IMR-90 (cell line): ENCODE results near the gene FAM3D.

Experiments
- CEBPB ChIP-seq: IDR thresholded peaks from 2 replicates; pipeline ENCODE4 v1.6.1; 2012; ENCODE audit warnings: low read depth, low read length, improper control_type of control experiment
- MAFK ChIP-seq: IDR thresholded peaks from 2 replicates; pipeline ENCODE4 v1.6.1; 2012; ENCODE audit warnings: low read depth, low read length, improper control_type of control experiment
- MXI1 ChIP-seq: IDR thresholded peaks from 2 replicates; pipeline ENCODE4 v1.6.1; 2012; ENCODE audit warnings: low read depth, mild to moderate bottlenecking, low read length, moderate library complexity, borderline replicate concordance
- NFE2L2 ChIP-seq: fragments of 150-350 bp; IDR thresholded peaks from 2 replicates; pipeline ENCODE4 v1.6.1; 2016; ENCODE audit warnings: low read depth, mild to moderate bottlenecking, low read length
- POLR2A ChIP-seq: IDR thresholded peaks from 2 replicates; pipeline ENCODE4 v1.6.1; 2012; ENCODE audit warnings: mild to moderate bottlenecking, low read depth, low read length
- RAD21 ChIP-seq: IDR thresholded peaks from 2 replicates; pipeline ENCODE4 v1.6.1; 2012; ENCODE audit warnings: low read length, improper control_type of control experiment
- RCOR1 ChIP-seq: IDR thresholded peaks from 2 replicates; pipeline ENCODE4 v1.6.1; 2012; ENCODE audit warnings: mild to moderate bottlenecking, low read length, improper control_type of control experiment; ENCODE audit not compliant: insufficient replicate concordance
- RFX5 ChIP-seq: IDR thresholded peaks from 2 replicates; pipeline ENCODE4 v1.8.0; 2012; ENCODE audit warnings: low read depth, mild to moderate bottlenecking, low read length, moderate library complexity
- TF ChIP-seq, protein P1 (sequence below): conservative IDR thresholded peaks from 2 replicates; pipeline ENCODE4 v1.5.1; 2012; ENCODE audit warnings: mild to moderate bottlenecking, low read depth, low read length, improper control_type of control experiment
- TF ChIP-seq, protein P2 (sequence below): fragments of 150-350 bp; IDR thresholded peaks from 2 replicates; pipeline ENCODE4 v1.6.1; 2016; ENCODE audit warnings: low read depth, mild to moderate bottlenecking, low read length, moderate library complexity, borderline replicate concordance
- TF ChIP-seq, protein P3 (sequence below): fragments of 150-350 bp; IDR thresholded peaks from 2 replicates; pipeline ENCODE4 v1.6.1; 2017; ENCODE audit warnings: mild to moderate bottlenecking, antibody characterized with exemption, low read length, low read depth

DNA sequence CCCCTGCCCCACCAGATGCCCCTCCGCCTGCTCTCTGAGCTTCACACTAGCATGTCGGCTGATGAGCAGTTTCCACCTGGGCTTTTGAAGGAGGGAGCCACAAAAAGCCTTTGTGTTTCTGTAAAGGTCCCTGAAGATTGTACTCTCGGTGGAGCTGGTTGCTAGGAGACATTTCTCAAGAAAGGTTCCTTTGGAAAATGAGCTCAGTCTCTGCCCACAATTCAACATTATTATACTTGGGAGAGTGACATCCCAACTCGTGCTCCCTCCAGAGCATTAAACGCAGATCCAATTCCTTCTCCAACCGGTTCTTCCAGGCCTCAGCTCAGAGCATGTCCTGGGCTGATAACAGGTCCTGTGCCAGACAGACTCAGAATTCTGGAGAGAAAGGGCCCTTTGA is 62.5 kb downstream of the FAM3D start:
- TF ChIP-seq, protein P1, sequence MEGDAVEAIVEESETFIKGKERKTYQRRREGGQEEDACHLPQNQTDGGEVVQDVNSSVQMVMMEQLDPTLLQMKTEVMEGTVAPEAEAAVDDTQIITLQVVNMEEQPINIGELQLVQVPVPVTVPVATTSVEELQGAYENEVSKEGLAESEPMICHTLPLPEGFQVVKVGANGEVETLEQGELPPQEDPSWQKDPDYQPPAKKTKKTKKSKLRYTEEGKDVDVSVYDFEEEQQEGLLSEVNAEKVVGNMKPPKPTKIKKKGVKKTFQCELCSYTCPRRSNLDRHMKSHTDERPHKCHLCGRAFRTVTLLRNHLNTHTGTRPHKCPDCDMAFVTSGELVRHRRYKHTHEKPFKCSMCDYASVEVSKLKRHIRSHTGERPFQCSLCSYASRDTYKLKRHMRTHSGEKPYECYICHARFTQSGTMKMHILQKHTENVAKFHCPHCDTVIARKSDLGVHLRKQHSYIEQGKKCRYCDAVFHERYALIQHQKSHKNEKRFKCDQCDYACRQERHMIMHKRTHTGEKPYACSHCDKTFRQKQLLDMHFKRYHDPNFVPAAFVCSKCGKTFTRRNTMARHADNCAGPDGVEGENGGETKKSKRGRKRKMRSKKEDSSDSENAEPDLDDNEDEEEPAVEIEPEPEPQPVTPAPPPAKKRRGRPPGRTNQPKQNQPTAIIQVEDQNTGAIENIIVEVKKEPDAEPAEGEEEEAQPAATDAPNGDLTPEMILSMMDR: no peak
- TF ChIP-seq CEBPB (no peak), POLR2A (no peak), RAD21 (no peak), RCOR1 (no peak), MXI1 (no peak), RFX5 (no peak), NFE2L2 (no peak), MAFK (no peak)
- TF ChIP-seq, protein P2, sequence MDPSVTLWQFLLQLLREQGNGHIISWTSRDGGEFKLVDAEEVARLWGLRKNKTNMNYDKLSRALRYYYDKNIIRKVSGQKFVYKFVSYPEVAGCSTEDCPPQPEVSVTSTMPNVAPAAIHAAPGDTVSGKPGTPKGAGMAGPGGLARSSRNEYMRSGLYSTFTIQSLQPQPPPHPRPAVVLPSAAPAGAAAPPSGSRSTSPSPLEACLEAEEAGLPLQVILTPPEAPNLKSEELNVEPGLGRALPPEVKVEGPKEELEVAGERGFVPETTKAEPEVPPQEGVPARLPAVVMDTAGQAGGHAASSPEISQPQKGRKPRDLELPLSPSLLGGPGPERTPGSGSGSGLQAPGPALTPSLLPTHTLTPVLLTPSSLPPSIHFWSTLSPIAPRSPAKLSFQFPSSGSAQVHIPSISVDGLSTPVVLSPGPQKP: no peak
- TF ChIP-seq, protein P3, sequence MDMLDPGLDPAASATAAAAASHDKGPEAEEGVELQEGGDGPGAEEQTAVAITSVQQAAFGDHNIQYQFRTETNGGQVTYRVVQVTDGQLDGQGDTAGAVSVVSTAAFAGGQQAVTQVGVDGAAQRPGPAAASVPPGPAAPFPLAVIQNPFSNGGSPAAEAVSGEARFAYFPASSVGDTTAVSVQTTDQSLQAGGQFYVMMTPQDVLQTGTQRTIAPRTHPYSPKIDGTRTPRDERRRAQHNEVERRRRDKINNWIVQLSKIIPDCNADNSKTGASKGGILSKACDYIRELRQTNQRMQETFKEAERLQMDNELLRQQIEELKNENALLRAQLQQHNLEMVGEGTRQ: no peak
